ENCODE measurements around the gene MPHOSPH8.
A peak's percentile ranks its signal among the peaks of the same experiment; 100 is the strongest.

MPHOSPH8 gene

GRCh38 chr13:19633479-19634255, at the start of gene MPHOSPH8:
Gene MPHOSPH8 (plus strand): TSS chr13:19633659. CDS start chr13:19633749, 90 bp downstream.
- peak; percentile 71 for DNase-seq

DNA sequence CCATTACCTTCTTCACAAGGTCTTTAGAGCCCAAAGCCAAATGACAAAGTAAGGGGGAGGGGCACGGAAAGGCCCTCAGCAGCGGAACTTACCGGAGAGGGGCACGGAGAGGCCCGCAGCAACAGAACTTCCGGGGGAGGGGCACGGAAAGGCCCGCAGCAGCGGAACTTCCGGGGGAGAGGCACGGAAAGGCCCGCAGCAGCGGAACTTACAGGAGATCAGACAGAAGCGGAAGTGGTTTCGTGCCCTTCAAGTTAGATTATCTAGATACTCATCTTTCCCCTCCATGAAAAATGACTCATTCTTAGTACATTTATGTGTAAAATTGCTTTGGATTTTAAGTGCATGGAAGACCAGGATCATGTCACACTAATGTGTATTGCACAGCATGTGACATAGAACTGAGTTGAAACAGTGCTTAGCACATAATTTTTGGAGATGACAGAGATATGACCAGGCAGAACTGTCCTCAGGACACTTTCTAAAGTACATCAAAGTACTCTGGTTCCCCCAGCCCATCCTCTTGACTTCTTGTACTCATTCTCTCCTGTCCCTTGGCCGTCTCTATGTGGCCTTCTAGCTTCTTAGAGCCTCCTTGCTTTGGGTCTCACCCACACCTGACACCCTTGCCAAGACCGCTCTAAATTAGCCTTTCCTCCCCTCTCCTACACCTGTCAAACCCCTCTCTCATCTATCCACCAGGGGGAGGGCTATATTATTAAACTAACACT, 46.4 kb upstream of the MPHOSPH8 start:
- no peak for DNase-seq

DNA sequence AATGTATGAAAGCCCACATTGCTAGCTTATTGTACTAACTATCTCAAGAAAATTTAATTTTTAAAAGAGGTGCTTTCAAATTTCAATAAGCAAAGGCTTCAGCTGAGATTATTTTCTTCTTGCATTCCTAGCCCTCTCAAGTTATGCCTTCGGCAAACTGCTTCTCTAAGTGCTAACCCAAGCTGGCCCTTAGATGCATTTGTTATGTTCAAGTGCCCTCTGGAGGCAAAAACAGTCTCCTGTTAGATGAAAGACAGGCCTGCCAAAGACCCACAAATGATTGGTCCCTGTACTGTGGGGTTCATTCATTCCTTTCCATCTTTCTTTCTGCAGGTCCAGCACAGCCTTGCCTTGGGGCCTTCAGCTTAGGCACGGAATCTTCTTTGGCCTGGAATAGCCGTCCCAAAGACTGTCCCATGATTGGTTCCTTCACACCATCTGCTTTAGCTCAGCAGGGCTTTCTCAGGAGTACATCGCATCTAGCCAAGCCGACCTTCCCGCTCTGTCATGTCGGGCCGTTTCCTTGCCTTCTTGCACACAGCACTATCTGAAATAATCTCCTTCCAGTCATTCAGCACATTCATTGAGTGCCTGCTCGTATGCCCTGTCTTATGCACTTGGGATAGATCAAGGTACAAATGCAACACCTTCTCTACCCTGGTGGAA, 45.7 kb upstream of the MPHOSPH8 start:
- no peak for DNase-seq

GRCh38 chr13:19589312-19589711, 44.1 kb upstream of the MPHOSPH8 start:
- DNase-seq, result no peak

GRCh38 chr13:19590423-19590822, 43.0 kb upstream of the MPHOSPH8 start:
- DNase-seq, result no peak

GRCh38 chr13:19591864-19592263, 41.6 kb upstream of the MPHOSPH8 start:
- DNase-seq, result no peak

GRCh38 chr13:19592657-19593180, 40.7 kb upstream of the MPHOSPH8 start:
- no peak for DNase-seq

DNA sequence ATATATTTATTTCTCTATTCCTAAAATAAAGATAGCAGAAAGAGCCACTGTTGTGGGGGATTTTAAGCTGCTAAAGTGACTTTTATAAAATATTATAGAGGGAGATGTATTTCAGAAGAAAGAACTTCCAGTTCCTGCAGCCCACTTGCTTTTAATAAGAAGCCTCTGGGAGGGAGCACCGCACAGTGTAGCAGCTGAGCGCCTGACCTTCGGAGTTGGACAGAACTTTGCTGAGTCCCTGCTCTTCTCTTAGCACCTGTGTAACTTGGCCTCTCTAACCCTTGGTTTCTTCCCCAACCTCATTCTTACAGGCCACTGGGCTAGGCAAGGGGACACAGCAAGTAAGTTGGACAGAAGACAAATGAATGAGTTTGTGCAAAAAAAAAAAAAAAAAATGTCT, 37.4 kb upstream of the MPHOSPH8 start:
- DNase-seq, result no peak

- DNase-seq, result no peak
Measured at GRCh38 chr13:19596960-19597361, 36.5 kb upstream of the MPHOSPH8 start.

DNA sequence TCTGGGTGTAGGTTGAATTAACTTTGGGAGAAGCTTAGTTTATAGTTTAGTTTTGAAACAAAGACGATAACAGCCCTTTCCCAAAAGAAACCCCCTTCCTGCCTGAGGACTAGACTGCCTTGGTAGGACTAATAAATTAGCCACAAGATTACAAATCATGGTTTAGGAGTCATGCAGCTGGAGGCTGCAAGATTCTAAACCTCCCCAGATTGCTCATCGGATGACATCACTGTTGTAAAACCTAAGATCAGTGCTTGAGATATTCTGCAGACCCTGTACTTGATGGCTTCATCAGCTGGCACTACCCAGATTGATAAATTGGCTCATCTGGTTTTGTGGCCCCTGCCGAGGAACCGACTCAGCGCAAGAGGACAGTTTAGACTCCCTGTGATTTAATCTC, 35.9 kb upstream of the MPHOSPH8 start:
- no peak for DNase-seq

GRCh38 chr13:19601749-19602725, 31.4 kb upstream of the MPHOSPH8 start:
- DNase-seq, result peak; percentile 5

DNA sequence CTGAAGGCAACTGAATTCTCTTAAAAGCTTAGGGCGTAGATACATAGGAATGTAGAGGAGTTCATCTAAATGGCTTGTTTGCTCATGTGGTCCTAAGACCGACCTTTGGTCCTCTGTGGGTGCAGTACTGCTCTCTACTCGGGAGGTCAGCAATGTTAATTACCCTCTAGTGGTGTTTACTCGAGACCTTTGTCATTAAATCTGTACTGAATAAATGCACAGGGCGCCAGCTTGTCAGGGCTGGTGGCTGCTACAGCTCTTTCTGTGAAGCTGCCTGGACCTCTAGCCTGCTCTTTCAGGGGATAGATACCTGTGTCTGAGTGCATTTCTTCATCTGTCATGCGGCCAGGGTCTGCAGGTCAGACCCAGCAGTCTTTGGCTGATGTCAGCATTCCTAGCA, 29.2 kb upstream of the MPHOSPH8 start:
- DNase-seq, result no peak

DNA sequence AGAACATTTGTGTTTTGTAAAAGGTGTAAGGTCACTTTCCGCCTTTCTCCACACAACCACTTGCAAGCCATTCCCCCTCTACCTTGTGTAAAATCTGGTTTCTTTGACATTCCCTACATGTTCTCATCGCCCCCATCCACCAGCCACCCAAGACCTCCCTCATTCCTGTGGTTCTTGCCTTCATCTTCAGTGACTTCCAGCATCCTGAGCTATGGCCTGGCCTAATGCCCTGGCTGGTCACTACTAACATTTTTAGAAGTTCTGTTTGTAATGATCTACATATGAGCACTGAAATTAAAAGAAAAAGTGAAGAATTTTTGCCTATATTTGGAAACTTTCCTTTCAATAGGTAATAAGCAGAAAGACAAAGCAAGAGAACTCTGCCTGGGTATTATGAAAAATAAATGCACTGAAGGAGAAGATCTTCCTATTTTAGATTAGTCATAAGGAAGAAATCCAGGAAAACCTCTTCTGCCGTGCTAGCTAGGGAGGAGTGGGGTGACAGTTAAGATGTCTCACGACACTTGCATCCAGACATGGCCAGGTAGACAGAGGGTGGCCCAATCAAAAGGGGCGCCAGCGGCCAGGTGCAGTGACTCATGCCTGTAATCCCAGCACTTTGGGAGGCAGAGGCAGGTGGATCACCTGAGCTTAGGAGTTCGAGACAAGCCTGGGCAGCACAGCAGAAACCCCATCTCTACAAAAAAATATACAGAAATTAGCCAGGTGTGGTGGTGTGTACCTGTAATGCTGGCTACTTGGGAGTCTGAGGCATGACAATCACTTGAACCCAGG, 28.1 kb upstream of the MPHOSPH8 start:
- DNase-seq, result no peak

DNA sequence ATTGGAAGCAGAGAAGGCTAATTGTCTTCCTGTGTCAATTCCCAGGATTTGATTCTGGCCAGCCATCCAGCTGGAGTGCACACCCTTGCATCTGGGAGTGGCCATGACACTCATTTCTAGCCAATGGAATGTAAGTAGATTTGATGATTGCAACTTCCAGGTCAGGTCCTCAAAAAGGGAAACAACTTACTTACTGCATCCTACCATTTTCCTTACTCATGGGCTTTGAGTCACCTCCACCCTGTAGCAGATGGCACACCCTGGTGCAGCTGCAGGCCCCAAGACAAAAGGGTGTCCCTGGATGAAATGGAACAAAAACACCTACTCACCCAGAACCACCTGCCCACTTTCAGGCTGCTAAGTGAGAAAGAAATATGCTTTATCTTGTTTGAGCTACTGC, 27.3 kb upstream of the MPHOSPH8 start:
- no peak for DNase-seq

DNA sequence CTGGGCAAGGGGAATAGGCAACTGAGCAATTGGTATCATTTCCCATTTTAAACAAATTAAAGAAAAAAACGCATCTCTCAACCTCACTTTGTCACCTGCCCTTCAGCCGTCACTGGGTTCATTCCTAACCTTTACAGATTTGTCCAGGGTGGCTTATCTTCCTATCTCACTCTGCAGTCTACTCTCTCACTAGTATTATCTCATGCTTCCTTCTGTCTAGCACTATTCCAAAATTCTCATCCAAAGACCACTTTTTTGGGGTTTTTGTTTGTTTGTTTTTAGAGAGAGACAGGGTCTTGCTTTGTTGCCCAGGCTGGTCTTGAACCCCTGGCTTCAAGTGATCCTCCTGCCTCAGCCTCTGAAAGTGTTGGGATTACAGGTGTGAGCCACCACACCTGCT, 26.7 kb upstream of the MPHOSPH8 start:
- no peak for DNase-seq

- no peak for DNase-seq
Measured at GRCh38 chr13:19607523-19608078, 25.9 kb upstream of the MPHOSPH8 start.

- DNase-seq, result no peak
Measured at GRCh38 chr13:19618977-19619376, 14.5 kb upstream of the MPHOSPH8 start.

DNA sequence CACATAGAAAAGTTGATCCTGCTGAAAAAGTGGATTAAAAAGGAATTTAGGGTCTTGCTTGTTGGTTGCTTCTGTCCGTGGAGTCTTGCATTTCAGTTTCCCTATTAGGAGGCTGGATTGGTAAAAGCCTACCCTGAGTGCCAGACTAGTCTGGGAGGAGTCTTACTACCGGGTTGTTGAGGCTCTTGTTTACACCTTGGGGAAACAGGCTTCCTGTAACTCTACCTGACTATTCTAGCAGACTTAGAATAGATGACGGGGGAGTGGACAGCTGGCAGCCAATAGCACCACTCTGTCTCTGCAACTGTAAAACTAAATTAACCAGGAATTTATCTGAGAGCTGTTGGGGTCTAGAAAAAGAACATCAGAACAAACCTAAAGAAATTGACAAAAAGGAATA, 11.3 kb upstream of the MPHOSPH8 start:
- DNase-seq, result no peak

GRCh38 chr13:19624265-19624664, 9.2 kb upstream of the MPHOSPH8 start:
- no peak for DNase-seq

DNA sequence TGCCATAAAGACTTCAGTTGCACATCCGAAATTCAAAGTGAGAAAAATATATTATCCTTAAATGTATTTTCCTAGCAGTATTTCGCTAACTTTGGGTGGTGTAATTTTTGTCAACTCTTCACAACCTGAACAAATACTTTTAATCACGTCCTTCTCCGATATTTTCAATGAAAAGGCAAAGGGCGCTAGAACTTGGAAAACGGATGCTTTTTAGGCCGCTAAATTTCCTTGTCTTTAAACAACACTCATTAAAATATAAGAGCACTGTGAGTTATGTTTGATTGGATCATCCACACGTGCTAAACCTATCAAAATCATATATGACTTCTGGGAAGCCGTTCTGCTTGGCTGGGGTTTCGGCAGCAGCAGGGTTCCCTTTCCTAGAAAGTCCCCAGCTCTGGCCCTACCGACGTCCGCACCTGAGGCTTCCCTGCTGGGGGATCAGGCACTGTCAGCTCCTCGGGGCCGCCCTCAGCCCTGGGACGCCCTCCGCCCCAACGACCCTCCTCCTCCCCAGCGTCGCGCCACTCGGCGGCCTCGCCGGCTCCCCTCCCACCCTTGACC, 462 bp upstream of the MPHOSPH8 start:
- DNase-seq, result no peak

DNA sequence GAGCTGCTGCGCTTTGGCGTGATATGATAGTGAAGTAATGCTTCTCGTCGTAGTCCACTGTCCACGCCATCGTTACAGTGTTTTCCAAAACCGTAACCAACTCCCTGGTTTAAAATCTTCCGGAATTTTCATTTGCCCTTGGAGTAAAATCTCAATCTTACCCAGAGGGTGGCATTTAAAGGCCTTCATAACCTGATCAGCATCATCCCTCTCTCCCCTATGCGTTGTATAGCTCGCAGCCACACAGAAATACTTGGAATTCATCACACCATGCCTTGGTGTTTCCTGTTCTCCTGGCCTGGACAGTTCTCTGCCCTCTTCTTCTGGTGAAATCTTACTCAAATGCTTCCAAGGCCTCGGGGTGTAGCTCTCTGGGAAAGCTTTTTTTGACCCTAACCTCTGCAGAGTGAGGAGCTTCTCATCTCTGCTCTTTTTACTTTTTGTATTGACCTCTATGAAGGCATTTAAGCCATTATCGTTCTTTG, 839 bp downstream of the MPHOSPH8 start:
- DNase-seq, result no peak
